HG02642 (cell line): ENCODE results near the gene ELK1.

Source experiments
- ATAC-seq: cut with Tn5 transposase; IDR thresholded peaks from one replicate; pipeline ENCODE4 v1.9.1; 2021; ENCODE audit warnings: mild to moderate bottlenecking; ENCODE audit not compliant: unreplicated experiment, poor library complexity

The ELK1 gene

DNA sequence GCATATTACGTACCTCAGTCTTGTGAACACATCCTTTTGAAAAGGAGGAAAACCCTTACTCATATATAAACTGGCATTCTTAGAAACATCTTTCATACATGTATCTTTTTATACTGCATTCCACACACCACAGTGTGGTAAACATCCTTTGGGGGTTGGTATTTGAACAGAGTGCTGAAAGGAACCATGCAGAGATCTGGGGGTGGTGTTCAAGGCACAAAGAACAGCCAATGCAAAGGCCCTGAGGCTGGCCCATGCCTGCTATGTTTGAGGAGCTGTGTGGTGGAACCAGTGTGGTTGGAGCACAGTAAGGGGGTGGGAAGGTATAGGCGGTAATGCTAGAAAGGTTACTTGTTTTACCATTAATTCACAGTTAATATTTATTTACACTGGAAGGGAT is 2.0 kb downstream of the ELK1 start:
- ATAC-seq, result no peak

DNA sequence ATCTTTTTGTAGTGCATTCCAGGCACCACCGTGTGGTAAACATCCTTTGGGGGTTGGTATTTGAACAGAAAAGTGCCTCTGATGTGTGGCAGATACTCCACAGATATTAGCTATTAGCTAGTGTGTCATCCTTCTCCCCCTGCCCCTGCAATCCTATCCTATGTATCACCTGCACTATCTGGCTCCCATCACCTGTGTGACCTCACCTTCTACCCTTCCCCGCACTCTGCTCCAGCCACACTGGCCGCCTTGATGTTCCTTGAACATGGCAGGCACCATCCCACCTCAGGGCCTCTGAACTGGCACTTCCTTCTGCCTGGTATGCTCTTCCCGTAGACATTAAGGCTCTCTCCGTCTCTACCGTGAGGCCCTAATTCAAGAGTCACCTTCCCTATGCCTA is 3.7 kb downstream of the ELK1 start:
- ATAC-seq, result no peak

DNA sequence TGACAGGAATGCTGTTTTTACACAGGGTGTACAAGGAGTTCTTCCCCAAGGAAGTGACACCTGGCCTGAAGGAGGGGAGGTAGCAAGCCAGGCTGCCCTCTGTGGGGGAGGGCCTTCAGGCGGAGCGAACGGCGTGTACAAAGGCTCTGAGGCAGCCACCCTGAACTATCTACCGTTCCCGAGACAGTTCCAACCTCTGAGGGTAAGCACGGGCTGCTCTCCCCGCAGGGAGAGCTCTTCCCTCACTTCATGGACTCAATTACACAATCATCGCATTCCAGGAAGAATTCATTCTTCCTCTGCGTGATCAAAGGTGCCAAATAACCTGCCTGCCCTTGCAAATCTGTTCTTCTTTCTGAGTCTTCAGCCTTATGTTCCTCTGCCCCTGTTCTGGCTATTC is 4.8 kb downstream of the ELK1 start:
- no peak for ATAC-seq

DNA sequence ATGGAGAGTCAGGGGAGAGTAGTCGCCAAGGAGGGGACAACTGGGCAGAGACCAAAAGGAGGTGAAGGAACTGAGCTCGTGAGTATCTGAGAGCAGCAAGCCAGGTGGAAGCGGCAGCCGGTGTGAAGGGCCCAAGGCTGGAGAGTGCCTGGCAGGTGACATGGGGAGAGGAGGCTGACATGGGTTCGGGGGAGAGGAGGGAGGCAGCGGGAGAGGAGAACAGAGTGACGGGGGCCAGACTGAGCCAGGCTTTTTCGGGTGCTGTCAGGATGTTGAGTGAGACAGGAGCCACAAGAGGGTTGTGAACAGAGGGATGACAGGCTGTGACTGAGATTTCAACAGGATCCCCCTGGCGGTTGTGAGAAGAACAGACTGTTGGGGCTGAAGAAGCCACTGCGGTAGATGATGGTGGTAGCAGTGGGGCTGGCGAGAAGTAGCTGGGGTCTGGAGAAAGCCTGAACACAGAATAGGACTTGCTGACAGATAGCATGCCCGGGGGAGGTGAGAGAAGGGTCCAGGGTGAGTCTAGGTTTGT is 5.7 kb downstream of the ELK1 start:
- ATAC-seq, result no peak

DNA sequence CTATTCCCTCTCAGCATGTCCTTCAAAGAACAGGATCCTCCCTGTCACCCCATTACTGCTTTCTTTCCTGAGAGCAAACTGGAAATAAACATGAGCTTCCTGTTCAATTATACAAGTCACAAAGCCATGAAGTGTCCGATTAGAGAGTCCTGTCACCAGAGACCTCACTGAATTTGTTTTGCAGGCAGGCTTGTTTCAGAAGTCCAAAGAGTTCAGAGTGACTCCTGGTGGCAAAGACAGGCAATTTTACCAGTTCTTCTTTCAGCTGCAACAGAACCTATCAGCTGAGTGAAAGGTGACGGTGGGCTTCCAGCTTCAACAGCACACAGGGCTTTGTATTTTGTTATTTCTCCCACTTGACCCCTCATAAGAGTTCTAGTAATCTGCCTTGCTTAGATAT is 6.4 kb downstream of the ELK1 start:
- no peak for ATAC-seq

DNA sequence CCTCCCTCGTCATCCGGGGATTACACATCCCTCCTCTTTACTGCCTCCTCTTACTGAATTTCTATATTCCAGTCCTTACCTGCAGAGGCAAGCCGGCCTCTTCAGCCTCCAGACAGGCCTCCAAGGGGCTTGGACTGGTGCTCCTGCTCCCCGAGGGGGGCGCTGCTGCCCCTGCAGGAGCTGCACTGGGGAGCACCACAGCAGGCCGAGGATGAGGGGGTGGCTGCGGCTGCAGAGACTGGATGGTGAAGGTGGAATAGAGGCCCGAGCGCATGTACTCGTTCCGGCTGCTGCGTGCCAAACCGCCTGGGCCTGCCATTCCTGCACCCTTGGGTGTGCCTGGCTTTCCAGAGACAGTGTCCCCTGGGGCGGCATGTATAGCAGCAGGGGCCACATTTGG is 11.5 kb downstream of the ELK1 start:
- ATAC-seq, result no peak

DNA sequence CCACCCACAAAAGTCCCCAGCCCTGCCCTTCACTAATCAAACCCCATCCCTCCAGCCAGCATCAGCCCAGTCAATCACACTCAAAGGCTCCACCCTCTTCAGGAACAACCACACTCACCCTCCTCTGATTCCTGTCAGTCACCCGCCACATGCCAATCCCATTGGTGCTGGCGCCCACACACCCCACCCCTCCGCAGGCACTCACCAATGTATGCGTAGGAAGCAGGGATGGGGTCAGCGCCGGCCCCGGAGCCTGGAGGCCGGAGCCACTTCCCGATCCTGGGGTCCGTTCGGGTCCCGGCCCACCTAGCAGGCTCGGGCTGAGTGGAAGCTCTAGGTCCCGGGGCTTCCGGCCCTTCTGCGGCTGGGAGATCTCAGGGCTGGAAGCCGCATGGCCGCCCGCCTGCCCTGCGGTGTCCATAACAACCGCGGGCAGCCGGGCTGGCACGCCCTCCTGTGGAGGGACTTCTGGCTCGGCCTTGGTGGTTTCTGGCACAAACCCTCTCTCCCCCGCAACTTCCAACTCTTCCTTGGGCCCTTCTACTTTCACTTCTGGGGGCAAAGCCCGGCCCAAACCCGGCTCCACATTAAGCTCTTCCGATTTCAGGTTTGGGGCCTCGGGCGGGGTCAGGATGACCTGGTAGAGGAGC is 12.7 kb downstream of the ELK1 start:
- ATAC-seq, result peak; percentile 91

DNA sequence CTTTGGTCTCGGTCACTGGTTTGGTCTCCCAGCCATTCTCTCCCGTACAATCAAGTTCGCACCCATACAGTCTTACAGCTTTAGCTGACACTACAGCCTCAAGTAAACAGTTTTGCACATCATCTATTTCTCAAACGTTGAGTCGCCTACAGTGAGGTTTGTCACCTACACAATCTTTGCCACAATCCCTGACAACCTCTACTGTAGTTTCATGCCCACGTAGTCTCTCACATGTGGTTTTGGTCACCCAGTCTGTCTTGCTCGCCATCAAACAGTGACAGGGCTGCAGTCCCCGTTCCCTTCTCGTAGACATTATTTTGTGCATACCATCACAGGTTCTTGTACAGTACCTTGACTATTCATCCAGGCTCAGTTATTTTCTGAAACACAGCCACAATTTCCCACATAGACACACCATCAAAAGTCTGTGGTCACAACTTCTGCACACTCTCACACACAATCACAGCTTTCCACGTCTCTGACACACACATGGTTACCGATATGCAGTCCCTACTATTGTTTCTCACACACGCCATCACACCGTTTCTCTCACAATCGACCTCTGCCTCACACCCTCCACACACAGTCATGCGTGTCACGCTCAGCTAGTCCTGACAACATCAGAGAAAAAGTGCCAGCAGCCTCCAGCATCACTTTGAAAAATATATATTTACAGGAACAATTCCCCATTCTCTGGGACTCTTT is 15.3 kb downstream of the ELK1 start:
- ATAC-seq, result no peak

DNA sequence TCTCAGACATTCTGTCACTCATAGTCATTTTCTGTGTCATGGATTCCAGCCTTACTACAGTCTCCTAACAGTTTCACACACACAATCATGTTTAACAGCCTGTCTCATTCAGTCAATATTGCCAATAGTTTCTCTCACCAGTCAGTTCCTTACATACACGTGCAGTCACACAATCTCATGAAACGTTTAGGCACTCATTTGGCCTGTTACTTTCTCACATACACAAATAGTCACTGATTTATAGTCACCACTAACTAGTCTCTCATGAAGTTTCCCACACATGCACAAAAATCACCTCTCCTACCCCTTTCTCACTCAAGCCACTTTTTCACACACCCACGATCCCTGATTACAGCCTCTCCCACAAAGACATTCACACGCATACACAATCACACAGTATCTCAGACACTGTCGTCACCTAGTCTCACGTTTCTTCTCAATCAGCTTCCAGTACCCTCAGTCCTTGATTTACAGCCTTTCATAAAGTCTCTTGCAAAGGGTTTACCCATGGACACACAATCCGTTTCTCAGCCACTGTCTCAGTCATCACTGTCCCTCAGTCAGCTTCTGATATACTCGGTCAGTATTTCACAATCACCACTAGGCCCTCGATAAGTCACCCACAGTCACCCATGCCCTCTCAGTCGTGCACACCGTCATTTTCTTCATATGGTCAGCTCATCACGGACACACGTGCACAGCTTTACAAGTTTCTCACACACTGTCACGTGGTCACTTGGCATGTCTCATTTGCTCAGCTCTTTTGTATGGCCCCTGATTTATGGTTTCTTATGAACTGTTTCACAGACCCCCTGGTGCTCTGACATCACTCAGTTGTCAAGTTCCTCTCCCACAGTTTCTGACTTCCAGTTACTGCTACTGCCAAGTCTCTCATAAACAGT is 16.4 kb downstream of the ELK1 start:
- no peak for ATAC-seq

DNA sequence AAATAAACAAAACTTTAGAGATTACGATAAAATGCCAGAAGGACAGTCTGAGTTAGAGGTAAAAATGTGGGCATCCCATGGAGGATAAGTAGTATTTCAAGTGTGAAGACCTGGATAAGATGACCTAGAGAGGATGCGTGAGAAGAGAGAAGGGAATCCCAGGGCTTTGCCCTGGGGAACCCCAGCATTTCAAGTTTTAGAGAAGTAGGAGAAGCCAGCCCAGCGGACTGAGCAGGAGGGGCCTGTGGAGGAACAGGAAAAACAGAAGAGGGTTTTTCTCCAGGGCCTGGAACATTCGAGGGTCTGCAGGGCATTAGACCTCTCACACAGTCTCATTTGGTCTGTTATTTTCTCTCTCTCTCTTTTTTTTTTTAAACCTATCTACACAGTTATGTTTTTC is 17.7 kb downstream of the ELK1 start:
- no peak for ATAC-seq

DNA sequence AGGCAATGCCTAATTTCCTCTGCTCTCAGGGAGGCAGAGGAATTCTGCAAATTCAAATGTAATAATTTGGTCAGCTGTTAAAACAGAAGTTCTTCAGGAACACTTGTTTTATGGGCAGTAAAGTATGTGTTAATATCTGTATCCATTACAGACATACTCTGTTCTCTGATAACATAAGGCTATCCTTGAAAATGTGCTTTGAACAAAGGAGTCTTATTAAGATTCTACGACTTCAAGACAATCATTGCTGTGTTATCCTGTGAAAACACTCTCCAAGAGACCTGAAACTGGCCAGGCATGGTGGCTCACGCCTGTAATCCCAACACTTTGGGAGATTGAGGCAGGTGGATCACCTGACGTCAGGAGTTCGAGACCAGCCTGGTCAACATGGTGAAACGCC is 18.7 kb downstream of the ELK1 start:
- ATAC-seq, result no peak

DNA sequence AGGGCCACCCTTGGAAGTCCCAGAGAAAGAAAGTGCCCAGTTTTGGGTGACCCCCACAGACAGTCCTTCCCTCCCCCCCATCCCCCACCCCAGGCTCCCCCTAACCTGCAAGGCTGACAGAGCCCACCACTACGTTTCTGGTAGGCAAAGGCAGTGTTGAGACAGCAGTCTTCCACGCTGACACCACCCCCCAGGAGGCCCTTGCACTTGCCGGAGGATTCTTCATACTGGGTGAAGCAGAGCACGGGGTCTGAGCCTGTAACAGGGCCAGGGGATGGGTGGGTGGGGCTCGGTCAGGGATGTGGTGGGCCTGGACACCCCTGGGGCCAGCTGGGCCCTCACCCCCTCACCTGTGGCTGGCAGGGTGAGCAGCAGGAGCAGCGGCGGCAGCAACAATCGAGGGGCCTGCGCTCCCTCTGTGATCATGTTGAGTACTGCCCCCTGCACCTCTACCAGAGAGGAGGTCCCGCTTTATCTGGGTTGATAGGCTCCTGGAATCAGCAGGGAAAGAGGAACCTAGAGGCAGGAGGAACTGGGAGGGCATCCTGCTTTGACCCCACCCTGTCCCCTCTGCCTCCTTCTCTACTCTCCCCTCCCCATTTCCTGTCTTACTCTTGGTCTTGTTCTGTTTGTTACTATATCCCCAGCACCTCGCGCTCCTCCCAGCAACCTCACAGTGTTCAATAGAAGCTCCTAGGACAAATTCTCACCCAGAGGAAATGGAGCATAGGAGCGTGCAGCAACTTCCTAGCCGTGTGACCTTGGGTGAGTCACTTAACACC is 20.8 kb downstream of the ELK1 start, which contains the start of gene CFP:
Gene CFP (minus strand): TSS at position 512 of the 782 bp plus-strand sequence. CDS start 86 bp downstream, at position 426.
- no peak for ATAC-seq

DNA sequence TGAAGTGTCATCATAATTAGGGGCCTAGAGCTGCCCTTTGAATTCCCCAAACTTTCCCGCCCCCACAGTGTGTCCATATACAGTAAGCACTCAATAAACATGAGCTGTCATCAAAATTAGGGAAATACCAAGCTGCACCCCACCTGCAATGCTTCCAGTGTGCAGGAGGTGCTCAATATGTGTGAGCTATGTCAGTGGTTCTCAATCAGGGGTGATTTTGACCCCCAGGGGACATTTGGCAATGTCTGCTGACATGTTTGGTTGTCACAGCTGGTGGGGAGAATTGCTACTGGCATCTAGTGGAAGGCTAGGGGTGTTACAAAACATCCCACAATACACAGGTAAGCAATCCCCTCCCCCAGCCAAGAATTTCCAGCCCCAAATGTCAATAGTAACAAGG is 21.4 kb downstream of the ELK1 start:
- no peak for ATAC-seq

DNA sequence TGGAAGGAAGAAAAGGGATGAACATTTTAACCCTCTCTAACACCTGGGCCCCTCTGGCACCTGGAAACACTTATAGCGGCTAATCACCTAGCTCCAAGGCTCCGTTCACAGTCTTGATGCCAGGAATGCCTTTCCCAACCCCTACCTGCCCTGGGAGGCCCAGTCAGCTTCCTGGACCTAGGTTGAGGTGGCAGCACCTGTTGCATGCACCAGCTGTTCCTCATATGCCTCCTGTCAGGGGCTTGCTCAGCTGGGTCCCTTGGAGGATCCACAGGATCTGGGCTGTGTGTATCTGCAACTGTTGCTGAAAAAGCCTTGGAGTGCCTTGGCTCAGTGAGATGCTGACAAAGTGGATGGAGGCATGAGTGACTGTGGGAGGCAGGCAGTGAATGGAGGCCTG is 25.0 kb downstream of the ELK1 start:
- no peak for ATAC-seq

DNA sequence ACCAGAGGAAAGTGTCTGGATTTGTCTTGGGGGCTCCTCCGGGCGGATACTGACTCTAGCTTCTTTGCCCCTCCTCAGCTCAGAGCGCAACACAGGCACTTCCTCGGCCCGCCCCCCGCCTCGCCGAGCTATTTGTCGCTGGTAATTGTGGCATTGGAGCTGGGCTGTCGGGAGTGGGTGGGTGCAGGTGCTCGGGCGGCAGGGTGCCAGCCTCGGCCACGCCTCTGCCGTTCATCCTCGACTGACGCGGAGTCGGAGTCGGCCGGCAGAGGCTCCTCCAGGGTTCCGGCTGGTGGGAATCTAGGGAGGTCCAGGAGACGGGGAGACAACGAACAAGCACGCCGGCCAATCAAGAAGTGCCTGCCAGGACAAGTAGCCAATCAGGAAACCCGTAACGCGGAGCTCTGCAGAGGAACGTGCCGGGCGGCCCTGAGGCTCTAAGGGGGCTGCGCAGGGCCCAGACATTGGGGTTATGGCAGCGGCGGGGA is 26.8 kb downstream of the ELK1 start:
- no peak for ATAC-seq

DNA sequence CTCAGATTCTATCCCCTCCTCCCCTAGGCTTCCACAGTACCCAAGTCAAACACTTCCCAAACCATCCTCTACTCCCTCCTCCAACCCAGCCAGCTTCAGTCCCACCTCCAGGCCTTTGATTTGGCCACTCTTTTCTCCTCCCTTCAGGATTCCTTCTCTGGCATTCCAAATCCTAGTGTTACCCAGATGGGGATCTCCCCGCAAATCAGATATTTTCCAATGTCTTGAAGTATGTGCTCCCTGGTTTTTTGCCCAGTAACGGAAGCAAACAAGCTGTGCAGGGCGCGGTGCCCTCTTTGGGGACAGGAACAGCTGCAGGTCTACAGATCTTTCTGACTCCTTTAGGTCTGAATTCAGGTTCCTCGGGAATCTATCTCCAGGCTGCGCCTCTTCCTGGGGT is 28.5 kb downstream of the ELK1 start:
- ATAC-seq, result no peak

DNA sequence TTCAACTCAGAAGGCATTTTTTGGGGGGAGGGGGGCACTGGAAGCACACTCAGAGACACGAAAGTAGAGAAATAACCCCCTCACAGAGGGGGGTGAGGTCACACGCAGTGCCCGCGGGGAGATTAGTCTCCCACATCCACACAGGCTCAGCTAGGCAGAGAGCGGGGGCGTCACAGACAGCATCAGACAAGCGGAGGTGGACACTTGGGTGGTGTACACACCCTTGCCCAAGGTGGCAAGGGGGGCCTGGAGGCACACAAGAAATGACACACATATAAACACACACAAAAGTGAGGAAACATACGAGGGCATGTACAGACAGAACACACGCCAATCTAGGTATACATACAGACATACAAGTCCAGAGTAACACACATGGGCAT is 30.1 kb downstream of the ELK1 start:
- no peak for ATAC-seq

DNA sequence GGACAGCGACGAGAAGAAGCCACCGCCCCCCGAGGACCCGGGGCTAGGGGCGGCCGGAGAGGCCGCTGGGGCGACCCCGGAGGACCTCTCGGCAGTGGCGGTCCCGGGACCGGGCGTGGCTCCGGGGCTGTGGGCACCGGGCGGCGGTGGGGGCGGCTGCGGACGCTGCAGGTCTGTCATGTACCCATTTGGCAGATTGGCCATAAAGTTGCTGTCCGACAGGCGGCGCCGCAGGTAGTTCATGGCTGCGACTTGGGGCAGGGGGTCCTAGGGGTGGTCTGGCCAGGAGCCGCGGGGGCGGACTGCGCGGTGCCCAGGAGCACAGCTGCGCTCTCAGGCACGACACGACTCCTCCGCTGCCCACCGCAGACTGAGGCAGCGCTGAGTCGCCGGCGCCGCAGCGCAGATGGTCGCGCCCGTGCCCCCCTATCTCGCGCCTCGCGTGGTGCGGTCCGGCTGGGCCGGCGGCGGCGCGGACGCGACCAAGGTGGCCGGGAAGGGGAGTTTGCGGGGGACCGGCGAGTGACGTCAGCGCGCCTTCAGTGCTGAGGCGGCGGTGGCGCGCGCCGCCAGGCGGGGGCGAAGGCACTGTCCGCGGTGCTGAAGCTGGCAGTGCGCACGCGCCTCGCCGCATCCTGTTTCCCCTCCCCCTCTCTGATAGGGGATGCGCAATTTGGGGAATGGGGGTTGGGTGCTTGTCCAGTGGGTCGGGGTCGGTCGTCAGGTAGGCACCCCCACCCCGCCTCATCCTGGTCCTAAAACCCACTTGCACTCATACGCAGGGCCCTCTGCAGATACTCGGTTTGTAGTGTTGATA is 30.7 kb downstream of the ELK1 start, which contains the start of gene SYN1:
Gene SYN1 (minus strand): TSS at position 372 of the 817 bp plus-strand sequence. CDS start 129 bp downstream, at position 243.
- ATAC-seq, result peak; percentile 84

DNA sequence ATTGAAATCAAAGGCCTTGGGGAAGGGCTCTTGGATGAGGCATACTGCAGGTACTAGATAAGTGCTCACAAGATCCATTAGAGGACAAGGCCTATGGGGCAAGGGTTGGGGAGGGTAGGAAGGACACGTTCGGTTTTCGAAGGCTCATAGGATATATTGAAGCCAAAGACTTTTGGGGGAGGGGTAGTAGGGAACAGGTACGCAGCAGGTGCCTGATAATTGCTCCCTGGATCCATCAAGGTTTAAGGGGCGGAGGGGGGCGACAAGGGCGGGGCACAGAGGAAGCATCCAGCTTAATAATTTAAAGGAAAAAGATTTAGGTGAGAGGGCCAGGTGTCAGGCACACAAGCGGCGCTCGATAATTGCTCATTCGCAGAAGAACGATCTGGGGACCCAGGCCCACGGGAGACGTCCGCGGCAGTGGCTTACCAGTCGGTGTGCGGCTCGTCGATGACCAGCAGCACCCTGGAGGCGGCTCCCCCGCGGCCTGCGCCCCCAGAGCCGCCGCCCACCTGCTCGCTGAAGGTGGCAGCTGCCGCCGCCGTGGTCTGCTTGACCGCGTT is 31.4 kb downstream of the ELK1 start:
- no peak for ATAC-seq
